Hematopoietic multipotent progenitor cell treated with erythropoietin and hydrocortisone succinate and interleukin-3 and kit ligand, for 17 days (in vitro differentiated cells): ENCODE data around the gene SSMEM1.
"Not testable (repeated sequence)": the region's sequence is repeated elsewhere in the genome, so short reads cannot be mapped to it uniquely, and the experiment has no call there.

Experiments
- DNase-seq: peaks from one replicate; pipeline ENCODE4 v3.0.0-alpha.2; 2015; ENCODE audit warnings: low spot score

SSMEM1 gene

DNA sequence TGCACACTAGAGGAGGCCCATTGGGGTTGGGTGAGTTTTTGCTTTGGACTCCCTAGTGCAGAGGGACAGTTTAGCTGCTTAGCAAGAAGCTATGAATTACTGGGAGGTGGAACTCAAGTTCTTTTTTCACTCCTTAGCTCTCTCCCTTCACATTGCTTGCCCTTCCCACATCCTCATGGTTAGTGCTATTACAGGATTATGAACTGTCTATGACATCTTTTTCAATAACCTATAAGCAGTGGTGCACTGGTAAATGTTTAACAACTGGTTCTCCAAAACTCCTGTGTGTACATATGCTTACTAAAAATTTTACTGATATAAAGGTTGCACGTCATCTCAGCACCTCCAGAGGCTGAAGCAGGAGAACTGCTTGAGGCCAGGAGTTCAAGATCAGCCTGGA, 6.2 kb downstream of the SSMEM1 start:
- no peak for DNase-seq

- no peak for DNase-seq
Observed at GRCh38 chr7:130216025-130216424, 8.4 kb downstream of the SSMEM1 start.

DNA sequence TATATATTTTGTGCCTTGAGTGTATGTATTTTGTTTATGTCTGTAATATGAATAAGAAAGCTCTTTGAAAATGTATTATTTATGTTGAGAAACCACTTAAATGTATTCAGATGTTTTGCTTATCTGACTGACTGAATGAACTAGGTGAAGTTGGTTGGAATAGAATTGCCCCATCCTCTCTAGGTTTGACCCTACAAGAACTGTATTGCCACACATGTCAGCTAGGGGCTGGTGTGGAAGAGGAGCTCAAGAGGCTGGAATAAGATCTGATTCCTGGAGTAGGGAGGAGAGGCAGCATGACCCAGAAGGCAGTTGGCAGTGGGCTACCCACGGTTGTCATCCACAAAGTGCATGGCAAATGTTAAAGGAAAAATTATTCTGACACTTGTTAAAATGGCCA, 9.1 kb downstream of the SSMEM1 start:
- no peak for DNase-seq

GRCh38 chr7:130218806-130219620, 11.4 kb downstream of the SSMEM1 start:
- DNase-seq: no peak

DNA sequence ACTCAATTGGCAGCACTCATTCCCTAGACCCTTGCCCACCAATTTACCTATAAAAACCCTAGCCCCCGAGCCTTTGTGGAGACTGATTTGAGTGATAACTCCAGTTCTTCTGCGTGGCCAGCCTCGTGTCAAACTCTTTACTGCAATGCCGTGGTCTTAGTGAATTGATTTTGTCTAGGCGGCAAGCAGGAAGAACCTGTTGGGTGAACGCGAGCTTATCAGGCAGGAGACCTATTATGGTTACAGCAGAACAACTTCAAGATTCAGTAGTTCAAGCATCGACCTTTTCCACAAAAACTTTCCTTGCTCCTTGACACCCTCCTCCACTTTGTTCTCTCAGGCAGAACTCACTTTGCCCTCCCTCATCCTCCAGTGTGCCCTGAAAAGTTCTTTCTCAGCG, 12.2 kb downstream of the SSMEM1 start:
- DNase-seq: no peak

- no peak for DNase-seq
Observed at GRCh38 chr7:130221746-130222145, 14.1 kb downstream of the SSMEM1 start.

DNA sequence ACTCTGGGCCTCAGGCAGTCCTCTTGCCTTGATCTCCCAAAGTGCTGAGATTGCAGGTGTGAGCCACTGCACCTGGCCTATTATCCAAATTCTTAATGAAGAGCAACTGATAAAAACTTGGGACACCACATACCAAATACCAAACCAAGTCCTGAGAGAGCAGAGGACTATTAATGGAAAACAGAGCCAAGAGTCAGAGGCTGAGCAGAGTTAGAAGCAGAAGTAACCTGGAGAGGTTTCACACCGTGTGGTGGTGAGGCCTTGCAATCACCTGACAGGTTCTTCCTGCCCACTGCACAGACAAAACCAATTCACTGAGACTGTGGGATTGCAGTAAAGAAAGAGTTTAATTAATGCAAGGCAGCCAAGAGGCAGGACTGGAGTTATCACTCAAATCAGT, 16.0 kb downstream of the SSMEM1 start:
- no peak for DNase-seq

DNA sequence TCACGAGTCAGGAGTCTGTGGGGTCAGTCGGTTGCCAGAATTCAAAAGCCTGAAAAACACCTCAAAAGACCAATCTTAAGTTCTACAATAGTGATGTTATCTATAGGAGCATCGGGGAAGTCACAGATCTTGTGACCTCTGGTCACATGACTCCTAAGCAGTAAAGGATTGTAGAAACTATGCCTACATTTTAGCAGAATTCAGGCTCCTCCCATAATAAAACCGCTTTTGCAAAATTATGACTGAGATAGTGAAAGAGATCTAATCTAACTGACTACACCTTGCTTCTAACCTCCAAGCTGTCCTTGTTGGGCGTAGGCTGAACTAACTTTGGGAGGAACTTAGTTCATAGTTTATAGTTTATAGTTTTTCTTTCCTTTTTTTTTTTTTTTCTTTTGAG, 16.6 kb downstream of the SSMEM1 start:
- no peak for DNase-seq

GRCh38 chr7:130224923-130225322, 17.3 kb downstream of the SSMEM1 start:
- not testable (repeated sequence) for DNase-seq

DNA sequence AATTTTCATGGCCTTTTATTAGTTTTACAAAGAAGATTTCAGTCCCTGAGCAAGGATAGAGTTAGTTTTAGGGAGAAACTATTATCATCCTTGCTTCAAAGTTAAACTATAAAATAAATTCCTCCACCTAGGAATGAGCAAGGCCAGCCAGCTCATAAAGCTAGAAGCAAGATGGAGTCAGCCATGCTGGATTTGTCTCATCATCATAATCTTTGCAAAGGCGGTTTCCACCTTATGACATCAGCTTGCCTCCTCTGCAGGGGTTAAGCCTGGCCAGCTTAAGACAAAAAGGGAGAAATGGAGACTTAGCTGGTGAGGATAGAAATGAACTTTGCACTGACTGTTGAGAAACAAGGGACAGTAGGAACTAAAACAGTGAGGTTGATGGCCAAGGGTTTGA, 18.7 kb downstream of the SSMEM1 start:
- DNase-seq: no peak

GRCh38 chr7:130227883-130228575, 20.4 kb downstream of the SSMEM1 start:
- DNase-seq: no peak

DNA sequence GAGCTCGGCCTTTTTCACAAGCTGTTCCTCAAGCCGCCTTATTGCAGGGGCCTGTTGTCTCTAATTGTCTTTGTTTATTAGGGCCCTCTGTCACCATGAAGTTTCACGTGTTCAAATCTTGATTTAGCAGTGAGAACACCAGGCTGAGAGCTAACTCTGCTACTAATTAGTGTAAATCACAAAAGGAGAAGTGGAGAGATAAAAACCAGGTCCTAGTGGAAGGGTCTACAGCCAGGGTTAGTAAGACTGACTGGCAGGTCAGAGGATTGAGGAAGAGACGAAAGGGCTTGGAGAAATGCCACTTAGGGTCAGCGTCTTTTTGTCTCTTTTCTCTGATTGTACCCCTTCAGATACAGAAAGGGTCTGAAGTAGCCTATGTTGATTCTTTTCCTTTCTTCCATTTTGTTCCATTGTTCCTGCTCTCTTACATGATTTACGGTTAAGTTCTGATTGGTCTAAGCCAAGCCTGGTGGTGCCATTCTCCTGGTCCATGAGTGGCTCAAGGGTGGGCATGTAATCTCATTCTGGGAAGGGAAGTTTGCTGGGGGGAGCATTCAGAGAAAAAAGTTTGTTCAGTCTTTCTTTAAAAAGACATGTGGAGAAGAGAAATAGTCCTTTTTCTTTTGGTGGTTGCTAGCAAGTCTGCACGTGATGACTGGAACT, 21.3 kb downstream of the SSMEM1 start:
- DNase-seq: no peak

DNA sequence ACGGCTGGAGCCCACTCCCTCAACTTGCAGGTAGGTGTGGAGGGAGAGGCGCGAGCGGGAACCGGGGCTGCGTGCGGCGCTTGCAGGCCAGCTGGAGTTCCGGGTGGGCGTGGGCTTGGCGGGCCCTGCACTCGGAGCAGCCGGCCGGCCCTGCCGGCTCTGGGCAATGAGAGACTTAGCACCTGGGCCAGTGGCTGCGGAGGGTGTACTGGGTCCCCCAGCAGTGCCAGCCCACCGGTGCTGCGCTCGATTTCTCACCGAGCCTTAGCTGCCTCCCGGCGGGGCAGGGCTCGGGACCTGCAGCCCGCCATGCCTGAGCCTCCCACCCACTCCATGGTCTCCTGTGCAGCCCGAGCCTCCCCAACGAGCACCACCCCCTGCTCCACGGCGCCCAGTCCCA, 22.3 kb downstream of the SSMEM1 start:
- DNase-seq: not testable (repeated sequence)

DNA sequence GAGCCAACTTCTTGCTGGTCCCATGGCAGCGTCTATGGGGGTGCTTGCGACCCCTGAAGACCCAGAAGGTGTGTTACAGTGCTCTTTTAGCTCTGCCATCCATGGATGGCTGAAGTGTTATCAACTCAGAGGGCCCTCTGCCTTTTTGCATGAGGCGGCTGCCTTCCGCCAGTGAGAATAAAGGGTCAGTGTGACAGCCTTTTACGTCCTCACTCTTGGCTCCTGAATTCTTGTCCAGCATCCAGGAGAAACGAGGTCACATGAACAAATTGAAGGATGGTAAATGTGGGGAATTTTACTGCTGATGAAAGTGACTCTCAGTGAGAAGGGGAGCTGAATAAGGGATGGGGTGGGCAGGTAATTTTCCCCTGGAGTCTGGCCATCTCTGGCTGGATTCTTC, 24.1 kb downstream of the SSMEM1 start:
- DNase-seq: no peak

DNA sequence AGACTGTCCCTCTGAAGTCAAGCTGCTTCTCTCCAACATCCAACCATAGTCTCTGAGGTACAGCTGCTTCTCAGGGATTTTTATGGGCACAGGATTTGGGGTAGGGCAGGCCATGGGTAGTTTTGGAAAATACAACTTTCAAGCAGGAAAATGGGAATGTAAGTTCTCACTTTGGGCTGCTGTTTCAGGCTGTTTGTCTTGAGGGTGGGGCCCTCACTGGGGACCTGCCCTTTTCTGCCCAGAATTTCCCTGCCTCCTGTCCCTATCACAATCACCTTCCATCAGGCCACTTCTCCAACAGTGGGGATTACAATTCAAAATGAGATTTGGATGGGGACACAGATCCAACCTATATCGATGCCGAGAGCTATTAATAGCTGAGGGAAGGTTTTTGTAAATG, 24.5 kb downstream of the SSMEM1 start:
- no peak for DNase-seq

- DNase-seq: no peak
Observed at GRCh38 chr7:130234078-130234477, 26.4 kb downstream of the SSMEM1 start.

GRCh38 chr7:130236361-130236760, 28.7 kb downstream of the SSMEM1 start:
- not testable (repeated sequence) for DNase-seq

- no peak for DNase-seq
Observed at GRCh38 chr7:130240240-130240639, 32.6 kb downstream of the SSMEM1 start.

DNA sequence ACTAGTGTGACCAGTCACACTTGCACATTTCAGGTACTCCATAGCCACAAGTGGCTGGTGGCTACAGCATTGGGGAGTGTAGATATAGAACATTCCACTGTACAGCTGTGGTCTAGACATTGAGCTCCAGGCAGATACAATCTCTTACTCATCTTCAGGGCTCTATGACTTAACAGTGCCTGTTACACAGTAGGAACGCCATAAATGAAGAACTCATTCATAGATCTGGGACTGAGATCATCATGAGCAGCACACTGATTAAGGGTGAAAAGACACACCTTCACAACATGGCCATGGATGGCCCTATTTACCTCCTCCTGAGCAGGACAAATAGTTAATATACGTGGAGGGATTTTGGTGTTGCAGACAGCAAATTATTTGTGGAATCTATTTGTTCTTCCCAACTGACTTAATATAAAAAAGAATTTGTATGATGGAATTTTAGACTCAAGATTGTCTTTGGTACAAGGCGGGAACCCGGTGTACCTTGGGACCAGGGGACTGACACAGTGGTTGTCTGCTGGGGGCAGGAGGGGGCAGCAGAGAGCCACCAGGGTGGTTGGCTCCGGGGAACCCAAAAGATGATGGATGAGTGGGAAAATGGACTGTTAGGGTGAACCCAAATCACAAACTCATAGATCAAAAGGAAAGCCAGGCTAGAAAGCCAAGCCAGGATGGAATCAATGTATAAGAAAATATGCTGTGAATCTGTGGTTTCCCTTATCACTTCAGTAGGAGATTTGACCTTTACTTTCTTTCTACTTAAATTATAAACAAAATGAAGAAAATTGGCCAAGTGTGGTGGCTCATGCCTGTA, 34.7 kb downstream of the SSMEM1 start:
- DNase-seq: no peak

GRCh38 chr7:130243486-130243885, 35.8 kb downstream of the SSMEM1 start:
- DNase-seq: not testable (repeated sequence)

DNA sequence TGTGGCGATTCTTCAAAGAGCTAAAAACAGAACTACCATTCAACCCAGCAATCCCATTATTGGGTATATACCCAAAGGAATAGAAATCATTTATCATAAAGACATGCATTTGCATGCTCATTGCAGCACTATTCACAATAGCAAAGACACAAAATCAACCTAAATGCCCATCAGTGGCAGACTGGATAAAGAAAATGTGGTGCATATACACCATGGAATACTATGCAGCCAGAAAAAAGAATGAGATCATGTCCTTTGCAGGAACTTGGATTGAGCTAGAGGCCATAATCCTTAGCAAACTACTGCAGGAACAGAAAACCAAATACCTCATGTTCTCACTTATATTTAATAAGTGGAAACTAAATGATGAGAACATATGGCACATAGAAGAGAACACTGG, 38.8 kb downstream of the SSMEM1 start:
- not testable (repeated sequence) for DNase-seq

- not testable (repeated sequence) for DNase-seq
Observed at GRCh38 chr7:130248842-130249241, 41.2 kb downstream of the SSMEM1 start.
